Lower leg skin (tissue), 3 donors: ENCODE measurements around the gene APOF.

Source experiments
- POLR2A ChIP-seq, 2 donors: fragments of 450-650 bp; IDR thresholded peaks; one replicate each; pipeline ENCODE4 v1.6.1; 2016 to 2017; ENCODE audit warnings: antibody characterized with exemption in 2 of 2, mild to moderate bottlenecking in 1 of 2, moderate library complexity in 1 of 2
- TF ChIP-seq, protein P1 (sequence below), 3 donors: fragments of 450-650 bp; IDR thresholded peaks; one replicate each; pipeline ENCODE4 v1.5.1; 2016; ENCODE audit warnings: antibody characterized with exemption in 3 of 3, mild to moderate bottlenecking in 3 of 3, moderate library complexity in 2 of 3

DNA sequence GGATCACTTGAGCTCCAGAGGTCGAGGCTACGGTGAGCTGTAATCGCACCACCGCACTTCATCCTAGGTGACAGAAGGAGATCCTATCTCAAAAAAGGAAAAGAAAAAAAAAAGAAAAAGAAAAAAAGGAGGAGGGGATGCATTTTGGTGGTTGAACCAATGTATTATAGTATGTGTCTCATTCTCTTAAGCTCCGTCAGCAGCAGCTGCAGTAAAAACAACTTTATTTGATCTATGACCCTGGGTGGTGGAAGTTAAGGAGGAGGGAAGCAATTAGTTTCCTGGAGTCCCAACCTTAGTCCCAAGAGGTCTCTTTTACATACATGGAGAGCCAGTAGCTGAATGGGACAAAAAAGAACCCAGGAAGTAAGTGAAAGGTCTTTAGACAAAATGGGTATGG lies 26.8 kb upstream of the APOF start:
- TF ChIP-seq, protein P1, sequence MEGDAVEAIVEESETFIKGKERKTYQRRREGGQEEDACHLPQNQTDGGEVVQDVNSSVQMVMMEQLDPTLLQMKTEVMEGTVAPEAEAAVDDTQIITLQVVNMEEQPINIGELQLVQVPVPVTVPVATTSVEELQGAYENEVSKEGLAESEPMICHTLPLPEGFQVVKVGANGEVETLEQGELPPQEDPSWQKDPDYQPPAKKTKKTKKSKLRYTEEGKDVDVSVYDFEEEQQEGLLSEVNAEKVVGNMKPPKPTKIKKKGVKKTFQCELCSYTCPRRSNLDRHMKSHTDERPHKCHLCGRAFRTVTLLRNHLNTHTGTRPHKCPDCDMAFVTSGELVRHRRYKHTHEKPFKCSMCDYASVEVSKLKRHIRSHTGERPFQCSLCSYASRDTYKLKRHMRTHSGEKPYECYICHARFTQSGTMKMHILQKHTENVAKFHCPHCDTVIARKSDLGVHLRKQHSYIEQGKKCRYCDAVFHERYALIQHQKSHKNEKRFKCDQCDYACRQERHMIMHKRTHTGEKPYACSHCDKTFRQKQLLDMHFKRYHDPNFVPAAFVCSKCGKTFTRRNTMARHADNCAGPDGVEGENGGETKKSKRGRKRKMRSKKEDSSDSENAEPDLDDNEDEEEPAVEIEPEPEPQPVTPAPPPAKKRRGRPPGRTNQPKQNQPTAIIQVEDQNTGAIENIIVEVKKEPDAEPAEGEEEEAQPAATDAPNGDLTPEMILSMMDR (IDR thresholded peaks at IDR 0.05), result no peak
- no peak for TF ChIP-seq POLR2A (IDR thresholded peaks at IDR 0.05)
